ENCODE measurements around the gene AK9.

- TF ChIP-seq, protein P1, sequence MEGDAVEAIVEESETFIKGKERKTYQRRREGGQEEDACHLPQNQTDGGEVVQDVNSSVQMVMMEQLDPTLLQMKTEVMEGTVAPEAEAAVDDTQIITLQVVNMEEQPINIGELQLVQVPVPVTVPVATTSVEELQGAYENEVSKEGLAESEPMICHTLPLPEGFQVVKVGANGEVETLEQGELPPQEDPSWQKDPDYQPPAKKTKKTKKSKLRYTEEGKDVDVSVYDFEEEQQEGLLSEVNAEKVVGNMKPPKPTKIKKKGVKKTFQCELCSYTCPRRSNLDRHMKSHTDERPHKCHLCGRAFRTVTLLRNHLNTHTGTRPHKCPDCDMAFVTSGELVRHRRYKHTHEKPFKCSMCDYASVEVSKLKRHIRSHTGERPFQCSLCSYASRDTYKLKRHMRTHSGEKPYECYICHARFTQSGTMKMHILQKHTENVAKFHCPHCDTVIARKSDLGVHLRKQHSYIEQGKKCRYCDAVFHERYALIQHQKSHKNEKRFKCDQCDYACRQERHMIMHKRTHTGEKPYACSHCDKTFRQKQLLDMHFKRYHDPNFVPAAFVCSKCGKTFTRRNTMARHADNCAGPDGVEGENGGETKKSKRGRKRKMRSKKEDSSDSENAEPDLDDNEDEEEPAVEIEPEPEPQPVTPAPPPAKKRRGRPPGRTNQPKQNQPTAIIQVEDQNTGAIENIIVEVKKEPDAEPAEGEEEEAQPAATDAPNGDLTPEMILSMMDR (conservative IDR thresholded peaks at IDR 0.05; ENCODE audit: low read depth, low read length) = no peak
- TF ChIP-seq EZH2 (IDR thresholded peaks at IDR 0.05; ENCODE audit: low read length, unreplicated experiment) = no peak
Observed at GRCh38 chr6:109718991-109719390, 28.0 kb upstream of the AK9 start.

Measured in PC-3 (cell line).